Neural progenitor cell (in vitro differentiated cells): Measurements from ENCODE around the gene SLC2A6.

Experiments
- EZH2 ChIP-seq: fragments of 200-600 bp; sonication (generic); IDR thresholded peaks from 2 replicates; pipeline ENCODE4 v1.6.1; 2017; ENCODE audit warnings: antibody characterized with exemption, mild to moderate bottlenecking, moderate library complexity
- TF ChIP-seq, protein P1 (sequence below): fragments of 200-600 bp; sonication (generic); IDR thresholded peaks from 2 replicates; pipeline ENCODE4 v1.5.1; 2017; ENCODE audit warnings: antibody characterized with exemption, mild to moderate bottlenecking

DNA sequence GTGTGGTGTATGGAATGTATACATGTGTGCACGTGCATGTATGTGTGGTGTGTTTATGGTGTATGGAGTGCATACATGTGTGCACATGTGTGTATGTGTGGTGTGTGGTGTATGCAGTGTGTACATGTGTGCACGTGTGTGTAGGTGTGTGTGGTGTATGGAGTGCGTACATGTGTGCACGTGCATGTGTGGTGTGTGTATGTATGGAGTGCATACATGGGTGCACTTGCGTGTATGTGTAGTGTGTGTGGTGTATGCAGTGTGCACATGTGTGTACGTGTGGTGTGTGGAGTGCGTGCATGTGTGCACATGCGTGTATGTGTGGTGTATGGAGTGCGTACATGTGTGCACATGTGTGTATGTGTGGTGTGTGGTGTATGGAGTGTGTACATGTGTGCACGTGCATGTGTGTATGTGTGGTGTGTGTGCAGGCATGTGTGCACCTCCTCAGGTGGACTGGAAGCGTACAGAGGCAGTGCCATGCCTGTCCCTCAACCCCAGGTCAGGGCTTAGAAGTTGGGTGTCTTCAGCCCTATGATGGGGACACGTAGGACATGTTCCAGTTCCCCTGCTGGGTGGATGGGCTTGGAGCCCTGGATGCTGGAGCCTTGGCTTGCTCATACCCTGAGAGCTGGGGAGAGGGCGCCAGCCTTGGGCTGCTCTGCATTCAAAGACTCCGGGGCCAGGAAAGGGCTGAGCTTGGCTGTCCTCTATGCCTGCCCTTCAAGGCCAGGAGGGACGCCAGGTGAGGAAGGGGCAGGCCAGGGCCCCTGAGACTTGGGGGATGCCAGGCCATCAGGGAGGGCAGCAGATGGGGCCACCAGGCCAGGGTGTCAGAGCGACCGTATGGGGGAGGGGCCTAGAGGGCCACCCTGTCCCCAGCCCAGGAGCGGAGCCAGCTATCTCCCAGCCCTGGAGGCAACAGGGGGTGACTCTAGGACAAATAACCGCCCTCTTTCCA is 33.6 kb upstream of the SLC2A6 start:
- TF ChIP-seq, protein P1, sequence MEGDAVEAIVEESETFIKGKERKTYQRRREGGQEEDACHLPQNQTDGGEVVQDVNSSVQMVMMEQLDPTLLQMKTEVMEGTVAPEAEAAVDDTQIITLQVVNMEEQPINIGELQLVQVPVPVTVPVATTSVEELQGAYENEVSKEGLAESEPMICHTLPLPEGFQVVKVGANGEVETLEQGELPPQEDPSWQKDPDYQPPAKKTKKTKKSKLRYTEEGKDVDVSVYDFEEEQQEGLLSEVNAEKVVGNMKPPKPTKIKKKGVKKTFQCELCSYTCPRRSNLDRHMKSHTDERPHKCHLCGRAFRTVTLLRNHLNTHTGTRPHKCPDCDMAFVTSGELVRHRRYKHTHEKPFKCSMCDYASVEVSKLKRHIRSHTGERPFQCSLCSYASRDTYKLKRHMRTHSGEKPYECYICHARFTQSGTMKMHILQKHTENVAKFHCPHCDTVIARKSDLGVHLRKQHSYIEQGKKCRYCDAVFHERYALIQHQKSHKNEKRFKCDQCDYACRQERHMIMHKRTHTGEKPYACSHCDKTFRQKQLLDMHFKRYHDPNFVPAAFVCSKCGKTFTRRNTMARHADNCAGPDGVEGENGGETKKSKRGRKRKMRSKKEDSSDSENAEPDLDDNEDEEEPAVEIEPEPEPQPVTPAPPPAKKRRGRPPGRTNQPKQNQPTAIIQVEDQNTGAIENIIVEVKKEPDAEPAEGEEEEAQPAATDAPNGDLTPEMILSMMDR = no peak
- no peak for TF ChIP-seq EZH2
